Naive B cell (primary cell): ENCODE results near the gene MRPS34. TPM values are rescaled to one million over a fixed set of nuclear protein-coding genes. Genes with fewer than 3 reads are reported as not detected.
A peak's percentile ranks its signal among the peaks of the same experiment; 100 is the strongest.
"Not testable (repeated sequence)": the region's sequence is repeated elsewhere in the genome, so short reads cannot be mapped to it uniquely, and the experiment has no call there.

Experiments
- ATAC-seq, 2 donors: fragments of 150-1000 bp; cut with Tn5 transposase; 2 replicates each; pipeline ENCODE4 v1.10.0; 2021; ENCODE audit warnings: low read depth in 2 of 2, mild to moderate bottlenecking in 2 of 2, moderate library complexity in 2 of 2
- DNase-seq: peaks from one replicate; pipeline ENCODE4 v3.0.0; 2022
- H3K27ac Mint-ChIP-seq, 6 donors: one replicate each; pipeline ENCODE4 v1.8.0; 2020 to 2022; ENCODE audit warnings: mild to moderate bottlenecking in 6 of 6, mixed read lengths in 6 of 6, moderate library complexity in 5 of 6, inconsistent platforms in 2 of 6
- H3K27me3 Mint-ChIP-seq, 3 donors: one replicate each; pipeline ENCODE4 v1.8.0; 2021 to 2022; ENCODE audit warnings: mixed read lengths in 3 of 3, mild to moderate bottlenecking in 1 of 3
- H3K36me3 Mint-ChIP-seq, 2 donors: one replicate each; pipeline ENCODE4 v1.8.0; 2020 to 2022; ENCODE audit warnings: mixed read lengths in 2 of 2, inconsistent platforms in 1 of 2, mild to moderate bottlenecking in 1 of 2
- H3K4me1 Mint-ChIP-seq, 3 donors: one replicate each; pipeline ENCODE4 v1.8.0; 2020 to 2022; ENCODE audit warnings: mixed read lengths in 3 of 3, inconsistent platforms in 1 of 3, mild to moderate bottlenecking in 1 of 3, moderate library complexity in 1 of 3
- H3K4me3 Mint-ChIP-seq, 8 donors: one replicate each; pipeline ENCODE4 v1.8.0; 2020 to 2022; ENCODE audit warnings: mild to moderate bottlenecking in 8 of 8, mixed read lengths in 8 of 8, moderate library complexity in 8 of 8, inconsistent platforms in 2 of 8
- H3K9me3 Mint-ChIP-seq, 7 donors: one replicate each; pipeline ENCODE4 v1.8.0; 2020 to 2022; ENCODE audit warnings: mixed read lengths in 7 of 7, mild to moderate bottlenecking in 5 of 7, inconsistent platforms in 2 of 7, moderate library complexity in 1 of 7
- polyA plus RNA-seq, 6 donors: library from polyadenylated mRNA; unstranded; fragments of 300-500 nt; fragmentation: Illumina TruSeq; gene quantifications; one replicate each; pipeline ENCODE4 v1.2.3, GENCODE V29; 2021; ENCODE audit warnings: low read depth in 6 of 6

MRPS34 gene
- polyA plus RNA-seq, 6 donors from 2014 or later: 76.4 to 120 (median 108) TPM

DNA sequence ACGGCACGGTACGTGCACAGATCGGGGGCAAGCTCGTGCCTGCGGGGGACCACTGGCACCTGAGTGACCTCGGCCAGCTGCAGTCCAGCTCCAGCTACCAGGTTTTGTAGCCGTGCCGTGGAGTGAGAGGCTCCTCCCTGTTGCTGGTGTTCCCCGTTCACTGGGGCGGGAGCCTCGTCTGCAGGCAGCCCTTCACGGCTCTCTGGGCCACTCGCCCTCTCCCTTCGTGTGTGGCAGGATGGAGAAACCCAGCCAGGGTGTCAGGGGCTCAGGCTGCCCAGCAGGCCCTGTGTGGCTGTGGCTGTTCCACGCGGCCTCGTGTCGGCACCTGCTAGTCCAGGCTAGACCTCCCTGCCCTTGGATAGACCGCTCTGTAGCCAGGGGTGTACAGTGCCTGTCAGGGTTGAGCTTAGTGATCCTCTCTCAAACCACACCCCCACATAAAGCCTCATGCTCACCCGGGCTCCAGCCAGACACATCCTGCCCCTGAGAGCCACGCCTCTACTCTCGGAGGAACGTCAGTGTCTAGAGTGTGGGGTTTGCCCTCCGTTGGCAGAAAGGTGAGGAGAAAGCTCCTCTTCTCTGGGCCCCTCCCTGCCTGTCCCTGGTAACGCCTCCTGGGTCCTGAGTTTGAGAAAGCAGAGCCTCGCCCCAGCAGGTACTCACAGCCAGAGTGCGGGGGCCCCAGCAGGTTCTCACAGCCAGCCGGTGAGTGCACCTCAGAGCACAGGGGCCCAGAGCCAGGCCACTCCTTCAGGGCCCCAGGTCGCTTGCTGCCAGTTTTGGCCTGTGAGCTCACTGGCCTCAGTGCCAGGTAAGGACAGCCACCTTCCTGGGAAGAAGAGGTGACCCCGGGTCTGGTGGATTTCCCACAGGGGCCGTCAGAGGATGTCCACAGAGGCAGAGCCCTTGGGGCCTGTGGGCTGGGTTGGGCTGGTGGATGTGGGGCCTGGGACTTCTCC lies 29.3 kb downstream of the MRPS34 start:
- no peaks in the 10 kb centered on the region for H3K27me3 Mint-ChIP-seq
- no peak for ATAC-seq
- peaks cover 0 to 11% (median 0%) of the 10 kb centered on the region in 3 donors for H3K4me1 Mint-ChIP-seq
- no peak for DNase-seq
- H3K36me3 Mint-ChIP-seq: peaks cover 5 to 8% of the 10 kb centered on the region in 2 donors
- H3K4me3 Mint-ChIP-seq: no peak overlapping the region
- H3K9me3 Mint-ChIP-seq: no peaks in the 10 kb centered on the region
- peak overlapping the region in 1 of 6 donors; percentile 47 for H3K27ac Mint-ChIP-seq

DNA sequence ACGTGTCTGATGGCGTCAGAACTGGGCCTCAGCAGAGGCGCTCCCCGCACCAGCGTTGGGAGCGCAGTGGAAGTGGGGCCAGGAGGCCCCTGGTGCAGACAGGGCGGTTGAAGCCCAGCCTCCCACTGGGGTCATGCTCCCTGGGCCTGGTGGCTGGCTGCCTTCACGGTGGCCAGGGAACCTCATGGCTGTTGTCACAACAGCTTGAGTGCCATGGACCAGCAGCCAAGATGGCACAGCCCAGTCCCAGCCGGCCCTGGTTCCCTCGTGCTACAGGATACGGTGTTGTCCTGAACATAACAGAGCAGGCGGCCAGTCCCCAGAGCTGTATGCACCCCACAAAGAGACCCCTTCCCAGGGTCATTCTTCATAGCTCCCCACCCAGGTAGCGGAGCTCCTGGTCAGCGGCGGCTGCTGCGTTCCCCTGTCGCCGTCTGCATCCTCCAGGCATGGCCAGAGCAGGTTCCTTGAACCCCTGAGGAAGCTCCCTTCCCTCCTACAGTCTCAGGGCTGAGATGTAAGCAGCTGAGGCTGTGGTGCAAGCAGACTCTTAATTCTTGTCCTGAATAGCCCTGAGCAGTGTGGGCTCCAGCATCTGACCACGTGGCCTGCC lies 31.3 kb downstream of the MRPS34 start:
- H3K9me3 Mint-ChIP-seq: no peaks in the 10 kb centered on the region
- peaks cover 5 to 8% of the 10 kb centered on the region in 2 donors for H3K36me3 Mint-ChIP-seq
- no peak overlapping the region for H3K4me3 Mint-ChIP-seq
- H3K4me1 Mint-ChIP-seq: peaks cover 0 to 11% (median 0%) of the 10 kb centered on the region in 3 donors
- DNase-seq (no peak), ATAC-seq (no peak)
- no peaks in the 10 kb centered on the region for H3K27me3 Mint-ChIP-seq
- peak overlapping the region in 1 of 6 donors; percentile 60 for H3K27ac Mint-ChIP-seq

DNA sequence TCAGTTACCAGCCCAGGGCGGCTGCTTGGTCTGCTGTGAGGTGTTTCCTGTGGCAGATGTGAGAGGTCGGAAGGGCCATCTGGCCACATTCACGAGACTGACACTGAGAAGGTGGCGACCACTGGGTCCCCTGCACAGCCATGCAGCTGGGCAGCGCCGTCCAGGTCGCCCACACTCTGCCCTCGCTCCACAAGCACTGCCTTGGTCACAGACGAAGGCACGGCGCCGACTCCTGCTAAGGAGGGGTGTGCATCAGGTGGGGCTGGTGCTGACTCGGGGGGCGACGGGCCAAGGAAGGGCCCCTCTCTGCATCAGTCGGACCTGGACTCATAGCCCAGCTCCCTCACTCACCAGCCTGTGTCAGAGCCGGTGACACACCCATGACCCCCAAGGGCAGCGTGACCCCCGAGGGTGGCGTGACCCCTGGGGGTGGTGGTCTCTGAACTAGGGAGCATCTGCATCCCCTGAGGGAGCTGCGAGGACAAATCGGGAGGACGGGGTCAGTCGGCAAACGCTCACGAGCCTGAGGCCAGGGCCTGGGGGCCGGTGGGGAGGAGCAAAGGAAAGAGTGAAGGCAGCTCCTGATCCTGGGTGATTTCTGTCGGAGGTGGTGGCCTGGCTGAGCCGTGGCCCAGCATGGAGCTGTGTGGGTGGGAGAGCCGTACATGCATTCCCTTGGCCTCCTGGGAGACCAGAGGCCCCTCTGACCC lies 32.0 kb downstream of the MRPS34 start:
- no peak overlapping the region for H3K4me3 Mint-ChIP-seq
- no peak for DNase-seq
- peaks cover 5 to 8% of the 10 kb centered on the region in 2 donors for H3K36me3 Mint-ChIP-seq
- peaks cover 0 to 11% (median 0%) of the 10 kb centered on the region in 3 donors for H3K4me1 Mint-ChIP-seq
- no peak for ATAC-seq
- H3K27ac Mint-ChIP-seq: peak overlapping the region in 1 of 6 donors; percentile 90
- H3K27me3 Mint-ChIP-seq: no peaks in the 10 kb centered on the region
- H3K9me3 Mint-ChIP-seq: no peaks in the 10 kb centered on the region

DNA sequence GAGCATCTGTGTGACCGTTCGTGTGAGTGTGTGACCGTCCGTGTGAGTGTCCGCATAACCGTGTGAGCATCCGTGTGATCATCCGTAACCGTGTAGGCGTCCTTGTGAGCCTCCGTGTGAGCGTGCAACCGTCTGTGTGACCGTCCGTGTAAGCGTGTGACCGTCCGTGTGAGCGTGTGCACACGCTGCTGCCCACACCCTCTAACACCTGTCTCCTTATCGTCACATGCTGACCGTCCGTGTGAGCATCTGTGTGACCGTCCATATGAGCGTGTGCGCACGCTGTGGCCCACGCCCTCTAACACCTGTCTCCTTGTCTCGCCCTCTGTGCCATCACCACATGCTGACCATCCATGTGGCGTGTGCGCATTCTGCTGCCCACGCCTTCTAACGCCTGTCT lies 32.7 kb downstream of the MRPS34 start:
- no peaks in the 10 kb centered on the region for H3K27me3 Mint-ChIP-seq
- H3K4me1 Mint-ChIP-seq: peaks cover 0 to 11% (median 0%) of the 10 kb centered on the region in 3 donors
- H3K27ac Mint-ChIP-seq: no peak overlapping the region
- no peak overlapping the region for H3K4me3 Mint-ChIP-seq
- no peaks in the 10 kb centered on the region for H3K9me3 Mint-ChIP-seq
- DNase-seq: no peak
- H3K36me3 Mint-ChIP-seq: peaks cover 5 to 8% of the 10 kb centered on the region in 2 donors
- ATAC-seq: no peak

DNA sequence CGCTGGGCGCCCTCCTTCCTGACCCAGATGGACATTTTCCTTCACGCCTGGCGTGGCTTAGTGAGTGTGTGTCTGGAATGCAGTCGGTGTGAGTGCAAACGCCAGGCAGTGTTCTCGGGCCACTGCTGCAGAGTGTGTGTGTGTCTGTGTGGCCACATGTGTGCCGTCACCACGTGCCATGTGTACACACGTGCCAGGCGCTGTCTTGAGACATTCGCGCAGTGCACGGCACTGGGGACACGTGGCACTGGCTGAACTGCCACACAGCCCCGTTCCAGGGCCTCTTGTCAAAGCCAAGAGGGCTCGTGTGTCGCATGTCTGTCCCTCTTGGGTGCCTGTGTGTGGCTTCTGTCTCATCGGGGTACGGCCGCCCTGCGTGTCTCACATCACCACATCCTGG lies 38.1 kb downstream of the MRPS34 start:
- H3K4me1 Mint-ChIP-seq: no peaks in the 10 kb centered on the region
- H3K4me3 Mint-ChIP-seq: peak overlapping the region in 1 of 8 donors; percentile 21
- no peaks in the 10 kb centered on the region for H3K27me3 Mint-ChIP-seq
- DNase-seq (no peak), ATAC-seq (no peak)
- no peaks in the 10 kb centered on the region for H3K36me3 Mint-ChIP-seq
- H3K27ac Mint-ChIP-seq: peak overlapping the region in 2 of 6 donors; percentile 20 to 40
- no peaks in the 10 kb centered on the region for H3K9me3 Mint-ChIP-seq

DNA sequence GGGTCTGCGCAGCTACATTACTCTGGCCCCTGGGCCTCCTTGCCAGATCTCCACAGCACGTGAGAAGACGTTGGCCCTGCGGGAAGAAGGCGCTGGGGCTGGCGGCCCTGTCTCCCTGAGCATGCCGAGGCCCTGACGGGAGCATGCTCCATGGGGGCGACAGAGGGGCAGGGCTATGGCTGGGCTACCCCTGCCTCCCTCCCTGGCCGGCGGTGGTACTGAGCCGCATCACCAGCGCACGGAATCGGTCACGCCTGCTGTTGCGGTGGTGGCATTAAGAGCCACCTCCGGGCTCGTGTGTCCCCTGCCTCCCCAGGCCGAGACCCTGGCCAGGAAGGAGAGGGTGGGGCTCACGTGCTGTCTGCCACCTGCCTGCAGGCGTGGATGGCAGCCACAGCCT lies 38.8 kb downstream of the MRPS34 start:
- Mint-ChIP-seq H3K4me3 (no peak overlapping the region), H3K27ac (peak overlapping the region in 1 of 6 donors; percentile 56), H3K27me3 (no peaks in the 10 kb centered on the region), H3K36me3 (peaks cover 0 to 2% of the 10 kb centered on the region in 2 donors), H3K4me1 (peaks cover 0 to under 1% (median 0%) of the 10 kb centered on the region in 3 donors), H3K9me3 (no peaks in the 10 kb centered on the region)
- ATAC-seq (no peak), DNase-seq (no peak)

DNA sequence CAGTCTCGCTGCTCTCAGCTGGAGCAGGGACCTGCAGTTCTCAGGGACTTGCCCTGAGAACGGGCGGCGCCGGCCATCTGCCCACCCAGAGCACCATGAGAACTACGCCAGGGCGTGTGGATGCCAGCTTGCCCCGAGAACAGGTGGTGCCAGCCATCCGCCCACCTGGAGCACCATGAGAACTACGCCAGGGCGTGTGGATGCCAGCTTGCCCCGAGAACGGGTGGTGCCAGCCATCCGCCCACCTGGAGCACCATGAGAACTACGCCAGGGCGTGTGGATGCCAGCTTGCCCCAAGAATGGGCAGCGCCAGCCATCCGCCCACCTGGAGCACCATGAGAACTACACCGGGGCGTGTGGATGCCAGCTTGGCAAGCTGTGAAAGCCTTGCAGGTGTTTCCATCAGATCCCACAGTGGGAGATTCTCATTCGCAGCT lies 40.4 kb downstream of the MRPS34 start:
- peak overlapping the region in 1 of 6 donors; percentile 49 for H3K27ac Mint-ChIP-seq
- ATAC-seq, H3K9me3 Mint-ChIP-seq, H3K4me1 Mint-ChIP-seq, H3K27me3 Mint-ChIP-seq, H3K4me3 Mint-ChIP-seq, H3K36me3 Mint-ChIP-seq, DNase-seq: not testable (repeated sequence)

DNA sequence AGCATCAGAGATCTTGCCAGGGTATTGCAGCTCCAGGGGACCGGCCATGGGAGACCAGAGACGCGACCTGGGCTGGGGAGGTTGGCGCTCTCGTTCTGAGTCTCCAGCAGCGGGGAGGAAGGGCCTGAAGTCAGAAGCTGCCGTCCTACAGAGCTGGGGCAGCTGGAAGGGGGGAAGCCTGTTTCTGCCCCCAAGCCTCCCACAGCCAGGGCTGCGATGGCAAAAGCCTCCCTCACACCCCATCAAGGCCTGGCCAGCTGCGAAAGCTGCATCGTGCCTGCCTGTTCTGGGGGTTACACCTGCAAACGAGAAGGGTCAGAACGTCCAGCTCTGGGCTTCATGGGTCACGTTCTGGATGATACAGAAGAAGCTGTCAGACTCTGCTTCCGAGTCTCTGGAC lies 40.9 kb downstream of the MRPS34 start:
- DNase-seq (no peak), ATAC-seq (no peak)
- peaks cover 0 to 12% of the 10 kb centered on the region in 2 donors for H3K36me3 Mint-ChIP-seq
- H3K27ac Mint-ChIP-seq: peak overlapping the region in 1 of 6 donors; percentile 69
- peaks cover 5 to 9% (median 5%) of the 10 kb centered on the region in 3 donors for H3K4me1 Mint-ChIP-seq
- H3K4me3 Mint-ChIP-seq: no peak overlapping the region
- H3K27me3 Mint-ChIP-seq: no peaks in the 10 kb centered on the region
- no peaks in the 10 kb centered on the region for H3K9me3 Mint-ChIP-seq

DNA sequence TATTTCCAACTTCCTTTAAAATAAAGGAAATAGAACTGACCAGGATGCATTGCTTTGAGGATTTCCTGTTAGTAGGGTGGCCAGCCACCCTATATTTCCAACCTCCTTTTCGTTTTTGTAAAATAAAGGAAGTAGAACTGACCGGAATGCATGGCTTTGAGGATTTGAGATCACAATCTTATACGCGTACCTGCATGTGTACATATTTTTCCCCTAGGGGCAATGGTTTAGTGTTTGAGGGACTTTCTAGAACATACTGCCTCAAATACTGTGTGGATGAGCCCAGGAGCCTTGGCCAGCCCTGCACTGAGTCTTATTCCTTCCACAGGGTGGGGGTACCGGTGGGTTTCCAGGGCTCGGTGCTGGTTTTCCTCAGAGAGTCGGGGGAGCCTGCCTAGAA lies 41.3 kb downstream of the MRPS34 start:
- no peak for ATAC-seq
- no peak for DNase-seq
- no peaks in the 10 kb centered on the region for H3K9me3 Mint-ChIP-seq
- peaks cover 0 to 16% of the 10 kb centered on the region in 2 donors for H3K36me3 Mint-ChIP-seq
- peaks cover 7 to 14% (median 10%) of the 10 kb centered on the region in 3 donors for H3K4me1 Mint-ChIP-seq
- H3K4me3 Mint-ChIP-seq: no peak overlapping the region
- H3K27ac Mint-ChIP-seq: peak overlapping the region in 1 of 6 donors; percentile 69
- H3K27me3 Mint-ChIP-seq: no peaks in the 10 kb centered on the region

DNA sequence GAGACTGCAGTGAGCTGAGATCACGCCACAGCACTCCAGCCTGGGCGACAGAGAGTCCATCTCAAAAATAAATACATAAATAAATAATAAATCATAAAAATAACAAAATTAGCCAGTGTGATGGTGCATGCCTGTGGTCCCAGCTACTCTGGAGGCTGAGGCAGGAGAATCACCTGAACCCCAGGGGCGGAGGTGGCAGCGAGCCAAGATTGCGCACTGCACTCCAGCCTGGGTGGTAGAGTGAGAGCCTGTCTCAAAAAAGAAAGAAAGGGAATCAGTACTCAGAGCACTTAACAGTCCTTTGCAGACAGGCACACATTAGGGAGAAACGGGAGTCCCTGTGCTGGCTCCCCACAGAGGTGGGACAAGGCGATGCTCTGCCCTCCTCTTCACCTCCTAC lies 41.9 kb downstream of the MRPS34 start:
- no peak for ATAC-seq
- Mint-ChIP-seq H3K27me3 (no peaks in the 10 kb centered on the region), H3K4me3 (no peak overlapping the region), H3K36me3 (peaks cover 0 to 17% of the 10 kb centered on the region in 2 donors), H3K27ac (no peak overlapping the region), H3K9me3 (no peaks in the 10 kb centered on the region), H3K4me1 (peaks cover 12 to 17% (median 14%) of the 10 kb centered on the region in 3 donors)
- no peak for DNase-seq

DNA sequence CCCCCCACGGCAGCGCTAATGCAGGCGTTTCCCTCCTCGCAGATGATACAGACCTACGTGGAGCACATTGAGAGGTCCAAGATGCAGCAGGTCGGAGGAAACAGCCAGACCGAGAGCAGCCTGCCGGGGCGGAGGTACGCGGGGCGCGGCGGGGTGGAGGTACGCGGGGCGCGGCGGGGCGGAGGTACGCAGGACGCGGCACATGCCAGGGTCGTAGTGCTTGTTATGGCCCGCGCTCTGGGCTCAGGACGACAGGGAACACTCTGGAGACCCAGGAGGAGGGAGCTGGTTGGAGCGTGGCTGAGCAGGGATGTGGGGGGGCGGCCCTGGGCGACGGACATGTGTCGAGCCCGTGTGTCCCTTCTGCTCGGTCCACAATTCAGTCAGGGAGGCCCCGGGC lies 43.5 kb downstream of the MRPS34 start:
- Mint-ChIP-seq H3K9me3 (no peaks in the 10 kb centered on the region), H3K27ac (peak overlapping the region in 1 of 6 donors; percentile 65), H3K36me3 (peaks cover 0 to 17% of the 10 kb centered on the region in 2 donors), H3K4me1 (peaks cover 18 to 23% (median 20%) of the 10 kb centered on the region in 3 donors), H3K4me3 (no peak overlapping the region), H3K27me3 (no peaks in the 10 kb centered on the region)
- ATAC-seq (no peak), DNase-seq (no peak)

DNA sequence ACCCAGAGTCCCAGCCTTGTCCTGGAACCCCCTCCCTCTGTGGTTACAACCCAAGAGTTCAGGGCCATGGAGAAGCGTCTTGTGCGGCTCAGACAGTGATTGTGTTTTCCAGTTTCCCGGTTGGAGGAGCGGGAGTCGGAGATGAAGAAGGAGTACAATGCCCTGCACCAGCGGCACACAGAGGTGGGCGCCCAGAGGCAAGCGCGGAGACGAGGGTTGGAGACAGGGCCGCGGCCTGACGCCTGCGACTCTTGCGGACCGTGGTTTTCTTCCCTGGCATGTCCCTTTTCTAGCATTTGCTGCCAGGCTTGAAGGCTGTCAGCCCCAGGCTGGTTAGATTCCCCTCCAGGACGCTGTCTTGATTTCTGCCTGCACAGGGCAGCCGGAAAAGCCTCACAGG lies 43.9 kb downstream of the MRPS34 start:
- no peak overlapping the region for H3K4me3 Mint-ChIP-seq
- H3K9me3 Mint-ChIP-seq: no peaks in the 10 kb centered on the region
- H3K4me1 Mint-ChIP-seq: peaks cover 18 to 23% (median 20%) of the 10 kb centered on the region in 3 donors
- H3K36me3 Mint-ChIP-seq: peaks cover 0 to 17% of the 10 kb centered on the region in 2 donors
- no peaks in the 10 kb centered on the region for H3K27me3 Mint-ChIP-seq
- H3K27ac Mint-ChIP-seq: peak overlapping the region in 2 of 6 donors; percentile 65 to 78
- no peak for ATAC-seq
- no peak for DNase-seq
